Breast epithelium (tissue), 4 donors: ENCODE measurements around the gene AGAP1. TPM values are rescaled to one million over a fixed set of nuclear protein-coding genes. Genes with fewer than 3 reads are reported as not detected.

Source experiments
- DNase-seq, 2 donors: peaks; one replicate each; pipeline ENCODE4 v3.0.0-alpha.2; 2019; ENCODE audit warnings: low spot score in 2 of 2
- H3K27ac ChIP-seq, 2 donors: fragments of 200-600 bp; sonication (generic) in 1 of 2; one replicate each; pipeline ENCODE4 v1.5.1; 2016 to 2019; ENCODE audit warnings: mild to moderate bottlenecking in 1 of 2
- H3K27me3 ChIP-seq, 2 donors: fragments of 200-600 bp; sonication (generic) in 1 of 2; one replicate each; pipeline versions ENCODE4 v1.5.1 to v1.6.0; 2017 to 2019; ENCODE audit warnings: control low read depth in 1 of 2, mild to moderate bottlenecking in 1 of 2
- H3K36me3 ChIP-seq: fragments of 200-600 bp; one replicate; pipeline ENCODE4 v1.5.1; 2019
- H3K4me1 ChIP-seq, 2 donors: fragments of 200-600 bp; sonication (generic); one replicate each; pipeline ENCODE4 v1.5.1; 2016 to 2019; ENCODE audit warnings: control low read depth in 1 of 2
- H3K4me3 ChIP-seq, 3 donors: fragments of 200-600 bp; sonication (generic); 1 replicate in 2 of 3; 2 replicates in 1 of 3; pipeline ENCODE4 v1.5.1; 2016 to 2019; ENCODE audit warnings: mild to moderate bottlenecking in 3 of 3, moderate library complexity in 2 of 3
- H3K9me3 ChIP-seq, 2 donors: fragments of 200-600 bp; sonication (generic) in 1 of 2; one replicate each; pipeline ENCODE4 v1.5.1; 2016 to 2019; ENCODE audit warnings: control low read depth in 1 of 2
- POLR2A ChIP-seq: fragments of 450-650 bp; IDR thresholded peaks from one replicate; pipeline ENCODE4 v1.6.1; 2016; ENCODE audit warnings: antibody characterized with exemption, mild to moderate bottlenecking, moderate library complexity
- POLR2AphosphoS5 ChIP-seq, 3 donors: sonication (generic); formaldehyde crosslinking; IDR thresholded peaks; one replicate each; pipeline ENCODE4 v1.6.1; 2017; ENCODE audit warnings: antibody characterized with exemption in 3 of 3
- intact Hi-C: fragments of 100-400 bp; cut with DNase I; formaldehyde crosslinking; loops from one replicate; pipeline ENCODE4 v1.15.1; 2023; ENCODE audit warnings: low total_unique reads
- total RNA-seq, 3 donors: library from RNA; depleted of rRNA; stranded (reverse); fragments of >200 nt; gene quantifications; one replicate each; pipeline ENCODE4 v1.1.0, GENCODE V29; 2016
- TF ChIP-seq, protein P1 (sequence below), 3 donors: fragments of 450-650 bp; IDR thresholded peaks; one replicate each; pipeline ENCODE4 v1.5.1; 2016 to 2017; ENCODE audit warnings: antibody characterized with exemption in 3 of 3, mild to moderate bottlenecking in 3 of 3, moderate library complexity in 3 of 3

AGAP1 gene
- total RNA-seq, 3 donors from 2014 or later: 19.7 to 27.1 (median 25.9) TPM

DNA sequence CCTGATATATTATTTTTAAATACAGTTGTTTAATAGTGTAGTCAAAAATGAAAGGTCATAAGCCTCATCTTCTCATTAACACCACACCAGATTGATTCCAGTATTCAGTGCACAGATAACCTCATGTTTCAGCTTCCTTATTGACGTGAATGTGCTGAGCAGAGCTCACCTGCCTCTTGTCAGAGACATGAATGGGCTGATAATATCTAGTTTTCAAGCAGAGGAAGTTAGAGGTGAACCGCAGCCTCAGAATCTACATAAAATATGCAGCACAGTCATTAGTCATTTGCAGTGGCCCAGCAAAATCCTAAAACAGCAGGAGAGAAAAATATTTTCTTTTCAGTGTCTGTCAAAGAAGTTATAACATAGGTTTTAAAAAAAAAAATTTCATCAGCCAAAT is 458.1 kb downstream of the AGAP1 start:
- DNase-seq: no peak
- intact Hi-C loops: no loop called here
- no peak overlapping the region for H3K27ac ChIP-seq

DNA sequence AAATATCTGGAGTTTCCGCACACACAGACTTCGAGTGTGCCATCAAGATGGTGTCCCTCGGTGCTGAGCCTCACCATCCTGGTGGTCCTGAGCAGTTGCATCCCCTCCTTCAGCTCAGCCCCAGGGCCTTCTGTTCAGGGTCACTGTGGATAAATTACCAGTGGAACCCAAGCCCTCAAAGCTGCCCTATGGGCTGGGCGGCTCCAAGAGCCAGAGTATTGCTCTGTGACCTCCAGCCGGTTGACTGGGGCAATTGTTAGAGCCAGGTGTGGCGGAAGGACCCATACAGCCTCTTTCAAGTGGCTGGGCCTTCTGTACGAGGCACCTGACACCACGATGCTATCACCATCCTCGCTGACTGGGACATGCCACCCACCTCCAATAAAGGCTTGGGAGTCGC is 458.9 kb downstream of the AGAP1 start:
- Histone ChIP-seq H3K4me1 (no peaks in the 10 kb centered on the region), H3K27me3 (no peaks in the 10 kb centered on the region), H3K27ac (no peak overlapping the region), H3K4me3 (no peak overlapping the region), H3K36me3 (no peaks in the 10 kb centered on the region), H3K9me3 (no peaks in the 10 kb centered on the region)
- intact Hi-C loops: no loop called here
- DNase-seq: no peak
- TF ChIP-seq POLR2AphosphoS5 (IDR thresholded peaks at IDR 0.05) (no peak), POLR2A (no peak)
- TF ChIP-seq, protein P1, sequence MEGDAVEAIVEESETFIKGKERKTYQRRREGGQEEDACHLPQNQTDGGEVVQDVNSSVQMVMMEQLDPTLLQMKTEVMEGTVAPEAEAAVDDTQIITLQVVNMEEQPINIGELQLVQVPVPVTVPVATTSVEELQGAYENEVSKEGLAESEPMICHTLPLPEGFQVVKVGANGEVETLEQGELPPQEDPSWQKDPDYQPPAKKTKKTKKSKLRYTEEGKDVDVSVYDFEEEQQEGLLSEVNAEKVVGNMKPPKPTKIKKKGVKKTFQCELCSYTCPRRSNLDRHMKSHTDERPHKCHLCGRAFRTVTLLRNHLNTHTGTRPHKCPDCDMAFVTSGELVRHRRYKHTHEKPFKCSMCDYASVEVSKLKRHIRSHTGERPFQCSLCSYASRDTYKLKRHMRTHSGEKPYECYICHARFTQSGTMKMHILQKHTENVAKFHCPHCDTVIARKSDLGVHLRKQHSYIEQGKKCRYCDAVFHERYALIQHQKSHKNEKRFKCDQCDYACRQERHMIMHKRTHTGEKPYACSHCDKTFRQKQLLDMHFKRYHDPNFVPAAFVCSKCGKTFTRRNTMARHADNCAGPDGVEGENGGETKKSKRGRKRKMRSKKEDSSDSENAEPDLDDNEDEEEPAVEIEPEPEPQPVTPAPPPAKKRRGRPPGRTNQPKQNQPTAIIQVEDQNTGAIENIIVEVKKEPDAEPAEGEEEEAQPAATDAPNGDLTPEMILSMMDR (IDR thresholded peaks at IDR 0.05): no peak

More for the DNA sequence above, 458.1 kb downstream of the AGAP1 start:
- Histone ChIP-seq H3K4me1 (no peaks in the 10 kb centered on the region), H3K4me3 (no peak overlapping the region), H3K27me3 (no peaks in the 10 kb centered on the region), H3K9me3 (no peaks in the 10 kb centered on the region), H3K36me3 (no peaks in the 10 kb centered on the region)
- TF ChIP-seq POLR2A (no peak), POLR2AphosphoS5 (IDR thresholded peaks at IDR 0.05) (no peak)
- TF ChIP-seq, protein P1 (IDR thresholded peaks at IDR 0.05): no peak

DNA sequence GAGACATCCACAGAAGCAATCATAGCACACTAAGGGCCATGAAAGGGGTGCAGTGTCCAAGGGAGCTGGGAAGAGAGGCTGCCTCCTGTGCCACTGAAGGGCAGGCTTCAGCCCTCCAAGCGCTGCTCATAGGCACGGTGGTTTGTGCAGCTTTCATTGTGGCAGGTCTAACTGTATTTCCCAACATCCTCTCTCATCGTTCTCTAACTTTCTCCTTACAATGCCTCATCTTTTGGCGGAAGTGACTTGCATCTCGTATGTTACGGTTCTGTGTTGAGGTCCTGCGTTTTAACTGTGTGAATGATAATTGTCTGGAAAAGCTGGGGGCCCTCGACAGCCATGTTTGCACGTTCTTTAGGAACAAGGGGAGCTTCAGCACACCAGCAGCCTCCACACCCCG is 460.4 kb downstream of the AGAP1 start:
- Histone ChIP-seq H3K27me3 (no peaks in the 10 kb centered on the region), H3K4me3 (no peak overlapping the region), H3K9me3 (no peaks in the 10 kb centered on the region), H3K36me3 (no peaks in the 10 kb centered on the region), H3K27ac (no peak overlapping the region), H3K4me1 (no peaks in the 10 kb centered on the region)
- no peak for TF ChIP-seq POLR2AphosphoS5 (IDR thresholded peaks at IDR 0.05)
- TF ChIP-seq POLR2A: no peak
- TF ChIP-seq, protein P1 (IDR thresholded peaks at IDR 0.05): no peak
- DNase-seq: no peak
- intact Hi-C loops: no loop called here

DNA sequence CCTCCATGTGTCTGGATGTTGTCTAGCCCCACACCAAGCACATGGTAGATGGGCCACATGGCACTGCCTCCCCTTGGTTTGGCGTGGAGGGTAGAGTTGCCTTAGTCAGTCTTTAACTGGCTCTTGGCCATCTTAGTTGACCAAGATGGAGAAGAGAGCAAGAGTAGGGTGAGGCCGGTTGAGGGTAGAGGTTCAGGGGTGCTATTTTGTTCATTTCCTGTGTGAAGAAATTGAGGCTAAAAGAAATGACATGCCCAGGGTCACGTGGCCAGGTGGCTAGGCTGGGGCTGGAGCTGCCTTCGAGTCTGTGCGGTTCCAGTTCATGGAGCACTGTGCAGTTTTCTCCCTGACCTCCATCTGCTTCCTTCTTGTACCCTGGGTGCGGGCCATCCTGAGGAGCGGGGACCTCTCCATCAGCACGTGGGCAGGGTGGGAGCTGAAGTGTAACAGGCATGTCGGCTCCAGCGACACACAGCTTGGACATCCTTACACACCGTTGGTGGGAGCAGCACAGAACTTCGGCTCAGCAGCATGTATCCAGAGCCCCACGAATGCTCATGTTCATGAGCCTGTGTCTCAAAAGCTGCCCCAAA is 461.1 kb downstream of the AGAP1 start:
- no peak for DNase-seq

DNA sequence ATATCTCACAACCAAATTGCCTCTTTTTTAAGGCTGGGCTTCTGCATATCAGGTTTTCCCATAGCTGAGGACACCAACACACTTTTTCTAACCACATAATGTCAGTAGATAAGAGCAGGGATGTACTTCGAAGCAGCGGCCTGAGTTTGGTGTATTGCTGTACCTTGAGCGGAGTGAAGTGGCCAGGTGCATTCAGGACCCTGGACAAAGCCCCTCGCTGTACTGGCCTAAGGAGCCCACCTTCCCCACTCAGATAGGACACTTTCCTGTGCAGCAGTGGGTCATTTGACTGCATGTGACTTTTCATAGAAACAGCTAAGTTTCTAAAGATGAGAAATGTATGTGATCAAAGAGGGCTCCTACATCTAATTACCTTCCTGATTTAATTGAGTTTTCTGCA is 461.8 kb downstream of the AGAP1 start:
- TF ChIP-seq POLR2AphosphoS5 (IDR thresholded peaks at IDR 0.05) (no peak), POLR2A (no peak)
- TF ChIP-seq, protein P1 (IDR thresholded peaks at IDR 0.05): no peak
- Histone ChIP-seq H3K27me3 (no peaks in the 10 kb centered on the region), H3K36me3 (no peaks in the 10 kb centered on the region), H3K9me3 (no peaks in the 10 kb centered on the region), H3K4me3 (no peak overlapping the region), H3K4me1 (no peaks in the 10 kb centered on the region), H3K27ac (no peak overlapping the region)
- intact Hi-C loops: no loop called here
- no peak for DNase-seq

More for the DNA sequence above, 461.1 kb downstream of the AGAP1 start:
- H3K9me3 ChIP-seq: no peaks in the 10 kb centered on the region
- TF ChIP-seq, protein P1 (IDR thresholded peaks at IDR 0.05): no peak
- TF ChIP-seq POLR2AphosphoS5 (IDR thresholded peaks at IDR 0.05) (no peak), POLR2A (no peak)
- no peaks in the 10 kb centered on the region for H3K27me3 ChIP-seq
- intact Hi-C loops: no loop called here
- H3K27ac ChIP-seq: no peak overlapping the region
- H3K36me3 ChIP-seq: no peaks in the 10 kb centered on the region
- H3K4me3 ChIP-seq: no peak overlapping the region
- no peaks in the 10 kb centered on the region for H3K4me1 ChIP-seq
